CD8-positive, alpha-beta memory T cell (primary cell): ENCODE data around the gene KISS1. TPM values are rescaled to one million over a fixed set of nuclear protein-coding genes. Genes with fewer than 3 reads are reported as not detected.

Experiments used
- CTCF ChIA-PET: fragments of 350-600 bp; sonication (Branson Sonifier 250); formaldehyde crosslinking; loops from one replicate; lab custom pipeline; 2021; ENCODE audit warnings: antibody characterized with exemption; lab: Charles Lee
- POLR2A ChIA-PET: fragments of 350-600 bp; sonication (Branson Sonifier 250); formaldehyde crosslinking; loops from one replicate; lab custom pipeline; 2021; ENCODE audit warnings: antibody characterized with exemption; lab: Charles Lee
- DNase-seq, 5 donors: peaks; one replicate each; pipeline versions ENCODE4 v3.0.0 to v3.0.0-alpha.2; 2020 to 2022; ENCODE audit warnings: mixed read lengths in 1 of 5
- H3K27ac ChIP-seq: one replicate; pipeline ENCODE4 v1.7.0; 2013; ENCODE audit warnings: low read depth, mild to moderate bottlenecking, low read length, moderate library complexity
- H3K27me3 ChIP-seq: 2 replicates; pipeline ENCODE4 v1.7.0; 2013; ENCODE audit warnings: low read length, mild to moderate bottlenecking; ENCODE audit not compliant: insufficient read depth, poor library complexity, severe bottlenecking
- H3K36me3 ChIP-seq: 2 replicates; pipeline ENCODE4 v1.7.0; 2013; ENCODE audit warnings: mild to moderate bottlenecking, low read length, moderate library complexity; ENCODE audit not compliant: insufficient read depth
- H3K4me1 ChIP-seq: 2 replicates; pipeline ENCODE4 v1.7.0; 2013; ENCODE audit warnings: mild to moderate bottlenecking, low read length, moderate library complexity; ENCODE audit not compliant: insufficient read depth
- H3K4me3 ChIP-seq: 2 replicates; pipeline ENCODE4 v1.7.0; 2013; ENCODE audit warnings: mild to moderate bottlenecking, low read length
- H3K9me3 ChIP-seq: 2 replicates; pipeline ENCODE4 v1.7.0; 2013; ENCODE audit warnings: mild to moderate bottlenecking, low read length
- H3K27ac Mint-ChIP-seq, 8 donors: one replicate each; pipeline ENCODE4 v1.8.0; 2020 to 2021; ENCODE audit warnings: mixed read lengths in 8 of 8, mild to moderate bottlenecking in 6 of 8, inconsistent platforms in 3 of 8, moderate library complexity in 3 of 8
- H3K27me3 Mint-ChIP-seq, 2 donors: one replicate each; pipeline ENCODE4 v1.8.0; 2020 to 2021; ENCODE audit warnings: mixed read lengths in 2 of 2, mild to moderate bottlenecking in 1 of 2, moderate library complexity in 1 of 2
- H3K36me3 Mint-ChIP-seq, 3 donors: one replicate each; pipeline ENCODE4 v1.8.0; 2020 to 2021; ENCODE audit warnings: mixed read lengths in 3 of 3, inconsistent platforms in 1 of 3, mild to moderate bottlenecking in 1 of 3
- H3K4me1 Mint-ChIP-seq, 3 donors: one replicate each; pipeline ENCODE4 v1.8.0; 2020 to 2021; ENCODE audit warnings: mixed read lengths in 3 of 3, inconsistent platforms in 1 of 3, mild to moderate bottlenecking in 1 of 3
- H3K4me3 Mint-ChIP-seq, 7 donors: one replicate each; pipeline ENCODE4 v1.8.0; 2020 to 2021; ENCODE audit warnings: mixed read lengths in 7 of 7, mild to moderate bottlenecking in 6 of 7, moderate library complexity in 4 of 7, inconsistent platforms in 2 of 7
- H3K9me3 Mint-ChIP-seq, 5 donors: one replicate each; pipeline ENCODE4 v1.8.0; 2020 to 2022; ENCODE audit warnings: mixed read lengths in 5 of 5, mild to moderate bottlenecking in 3 of 5, moderate library complexity in 2 of 5, inconsistent platforms in 1 of 5
- polyA plus RNA-seq: library from polyadenylated mRNA; unstranded; fragments of 300-500 nt; fragmentation: Illumina TruSeq; gene quantifications from one replicate; pipeline ENCODE4 v1.2.3, GENCODE V29; 2021
- total RNA-seq, 2 experiments: library from RNA; stranded (reverse); gene quantifications; one replicate each; pipeline ENCODE4 v1.2.3, GENCODE V29; 2021

KISS1 gene
- total and polyA plus RNA-seq, 3 experiments from 2014 or later, result not detected

GRCh38 chr1:204162494-204163074, 33.7 kb downstream of the KISS1 start:
- POLR2A ChIA-PET, result no interaction called here

GRCh38 chr1:204161609-204162493, 34.4 kb downstream of the KISS1 start:
- Histone ChIP-seq H3K27me3 (no peaks in the 10 kb centered on the region), H3K4me1 (no peaks in the 10 kb centered on the region), H3K4me3 (no peak overlapping the region), H3K9me3 (no peaks in the 10 kb centered on the region), H3K36me3 (no peaks in the 10 kb centered on the region), H3K27ac (no peak overlapping the region)
- Mint-ChIP-seq H3K27ac (no peak overlapping the region), H3K4me3 (no peak overlapping the region), H3K36me3 (no peaks in the 10 kb centered on the region), H3K27me3 (peaks cover 11 to 24% of the 10 kb centered on the region in 2 donors), H3K4me1 (no peaks in the 10 kb centered on the region), H3K9me3 (peaks cover 0 to 4% (median 0%) of the 10 kb centered on the region in 5 donors)
- ChIA-PET POLR2A (no interaction called here), CTCF (interaction anchor here (1.0 to 5.0 kb wide), 11 partner anchors 9 to 285 kb away, joined by 3 to 80 read pairs (median 11); partner anchors contain the start of gene PLEKHA6)
- no peak for DNase-seq

More at GRCh38 chr1:204162494-204163074, 33.7 kb downstream of the KISS1 start:
- Mint-ChIP-seq H3K4me1 (no peaks in the 10 kb centered on the region), H3K27ac (no peak overlapping the region), H3K36me3 (peaks cover 0 to 5% (median 0%) of the 10 kb centered on the region in 3 donors), H3K27me3 (peaks cover 11 to 24% of the 10 kb centered on the region in 2 donors), H3K4me3 (no peak overlapping the region), H3K9me3 (peaks cover 0 to 7% (median 6%) of the 10 kb centered on the region in 5 donors)
- Histone ChIP-seq H3K36me3 (no peaks in the 10 kb centered on the region), H3K27me3 (no peaks in the 10 kb centered on the region), H3K4me1 (no peaks in the 10 kb centered on the region), H3K4me3 (no peak overlapping the region), H3K27ac (no peak overlapping the region), H3K9me3 (no peaks in the 10 kb centered on the region)
- CTCF ChIA-PET, result interaction anchor here (0.6 to 5.0 kb wide), 18 partner anchors 9 to 645 kb away, joined by 3 to 80 read pairs (median 4); partner anchors contain the start of gene PLEKHA6
- peak; percentile 63 to 80 (median 72) for DNase-seq

DNA sequence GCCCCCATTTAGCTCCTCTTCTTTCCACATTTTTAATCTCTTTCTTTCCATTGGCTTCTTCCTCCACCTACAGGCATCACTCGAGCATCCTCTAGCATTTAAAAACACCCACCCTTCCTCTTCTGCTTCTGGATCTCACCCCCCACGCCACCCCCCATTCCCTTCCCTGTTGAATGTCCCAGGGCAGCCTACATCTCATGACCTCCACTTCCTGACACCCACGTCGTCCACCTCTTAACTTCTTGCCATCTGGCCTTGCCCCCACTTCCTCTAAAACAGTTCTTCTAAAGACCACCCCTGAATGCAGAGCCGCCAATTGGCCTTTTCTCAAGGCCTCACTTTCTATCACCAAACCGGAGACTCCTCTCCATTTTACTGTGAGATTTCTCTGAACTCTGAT, 38.3 kb downstream of the KISS1 start:
- no peak overlapping the region for H3K27ac ChIP-seq
- H3K27me3 Mint-ChIP-seq, result peaks cover 9 to 37% of the 10 kb centered on the region in 2 donors
- peaks cover 4% of the 10 kb centered on the region for H3K27me3 ChIP-seq
- peak overlapping the region in 1 of 8 donors; percentile 63 for H3K27ac Mint-ChIP-seq
- DNase-seq, result no peak
- peak overlapping the region in 1 of 7 donors; percentile 54 for H3K4me3 Mint-ChIP-seq
- H3K36me3 ChIP-seq, result no peaks in the 10 kb centered on the region
- H3K4me3 ChIP-seq, result no peak overlapping the region
- H3K4me1 ChIP-seq, result no peaks in the 10 kb centered on the region
- POLR2A ChIA-PET, result no interaction called here
- H3K36me3 Mint-ChIP-seq, result no peaks in the 10 kb centered on the region
- H3K9me3 ChIP-seq, result no peaks in the 10 kb centered on the region
- H3K4me1 Mint-ChIP-seq, result peaks cover 0 to under 1% (median under 1%) of the 10 kb centered on the region in 3 donors
- no peaks in the 10 kb centered on the region for H3K9me3 Mint-ChIP-seq
- CTCF ChIA-PET, result interaction anchor here (1.1 to 1.4 kb wide), 2 partner anchors 9 to 206 kb away, joined by 3 to 6 read pairs; no protein-coding TSS in a partner anchor

DNA sequence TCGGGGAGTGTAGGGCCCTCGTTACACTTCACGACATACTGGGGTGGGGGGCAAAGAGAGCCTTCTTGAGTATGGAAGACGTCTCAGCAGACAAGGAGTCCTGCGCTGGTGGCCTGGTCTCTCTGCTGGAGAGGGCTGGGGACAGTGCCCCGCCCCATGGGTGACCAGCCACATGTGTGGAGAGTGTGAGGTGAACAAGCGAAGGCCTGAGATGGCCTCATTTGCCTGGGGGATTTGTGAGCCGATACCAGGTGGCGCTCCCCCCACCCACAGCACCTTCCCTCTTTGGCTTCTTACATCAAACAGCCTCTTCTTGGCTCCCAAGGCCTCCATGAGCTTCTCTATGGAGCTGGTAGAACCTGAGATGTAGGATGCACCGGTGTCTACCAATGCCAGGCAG, 40.4 kb downstream of the KISS1 start:
- peak in 1 of 5 donors; percentile 36 for DNase-seq
- Mint-ChIP-seq H3K27ac (no peak overlapping the region), H3K9me3 (no peaks in the 10 kb centered on the region), H3K4me3 (no peak overlapping the region), H3K4me1 (peaks cover 0 to 9% (median 2%) of the 10 kb centered on the region in 3 donors), H3K36me3 (no peaks in the 10 kb centered on the region), H3K27me3 (peaks cover 3 to 32% of the 10 kb centered on the region in 2 donors)
- CTCF ChIA-PET, result no interaction called here
- H3K36me3 ChIP-seq, result no peaks in the 10 kb centered on the region
- POLR2A ChIA-PET, result no interaction called here
- H3K9me3 ChIP-seq, result no peaks in the 10 kb centered on the region
- H3K27ac ChIP-seq, result no peak overlapping the region
- H3K4me3 ChIP-seq, result no peak overlapping the region
- peaks cover 4% of the 10 kb centered on the region for H3K4me1 ChIP-seq
- H3K27me3 ChIP-seq, result peaks cover 4% of the 10 kb centered on the region

DNA sequence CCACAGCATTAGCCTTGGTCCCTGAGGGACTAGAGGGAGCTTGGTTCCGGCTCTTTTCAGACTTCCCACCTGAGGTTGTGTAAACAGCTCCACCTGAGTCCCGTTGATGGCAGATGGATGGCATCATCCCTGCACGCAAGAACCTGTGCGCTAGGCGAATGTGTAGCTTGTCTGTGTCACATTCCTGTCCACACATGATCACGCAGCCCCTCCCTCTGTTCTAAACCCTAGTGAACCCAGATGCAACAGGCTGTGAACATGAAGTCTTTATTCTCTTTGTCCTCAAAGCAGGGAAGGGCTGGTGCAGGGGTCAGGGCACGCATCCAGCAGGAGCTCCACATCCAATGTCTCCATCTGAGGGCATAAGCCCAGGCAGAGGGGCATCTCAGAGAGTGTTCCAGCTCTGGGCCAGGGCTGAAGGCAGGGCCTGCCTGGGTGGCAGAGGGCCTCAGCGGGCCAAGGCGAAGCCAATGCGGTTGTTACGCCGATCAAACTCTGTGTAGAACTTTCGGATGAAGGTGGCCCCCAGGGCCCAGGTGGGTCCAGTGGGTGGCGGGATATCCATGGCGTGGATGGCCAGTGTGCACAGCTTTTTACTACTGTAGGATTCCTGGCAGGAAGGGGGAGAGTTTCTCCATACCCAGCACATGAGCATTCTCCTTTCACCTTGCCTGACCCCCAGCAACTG, 41.6 kb downstream of the KISS1 start:
- no peak overlapping the region for H3K27ac ChIP-seq
- peak overlapping the region in 1 of 7 donors; percentile 72 for H3K4me3 Mint-ChIP-seq
- no peaks in the 10 kb centered on the region for H3K9me3 ChIP-seq
- H3K9me3 Mint-ChIP-seq, result no peaks in the 10 kb centered on the region
- ChIA-PET CTCF (interaction anchor here (0.5 to 2.5 kb wide), 3 partner anchors 7 to 261 kb away, joined by 3 to 11 read pairs (median 6); no protein-coding TSS in a partner anchor), POLR2A (no interaction called here)
- H3K36me3 ChIP-seq, result no peaks in the 10 kb centered on the region
- H3K4me1 Mint-ChIP-seq, result peaks cover 5 to 14% (median 8%) of the 10 kb centered on the region in 3 donors
- H3K4me1 ChIP-seq, result peaks cover 9% of the 10 kb centered on the region
- H3K36me3 Mint-ChIP-seq, result no peaks in the 10 kb centered on the region
- H3K27me3 Mint-ChIP-seq, result peaks cover 2 to 26% of the 10 kb centered on the region in 2 donors
- peak in 1 of 5 donors; percentile 28 for DNase-seq
- H3K27me3 ChIP-seq, result peaks cover 4% of the 10 kb centered on the region
- no peak overlapping the region for H3K4me3 ChIP-seq
- H3K27ac Mint-ChIP-seq, result peak overlapping the region in 1 of 8 donors; percentile 38

GRCh38 chr1:204153667-204154066, 42.6 kb downstream of the KISS1 start:
- H3K36me3 ChIP-seq, result no peaks in the 10 kb centered on the region
- peak in 1 of 5 donors; percentile 22 for DNase-seq
- CTCF ChIA-PET, result interaction anchor here (1.7 to 2.5 kb wide), 2 partner anchors 8 to 210 kb away, joined by 6 to 11 read pairs; no protein-coding TSS in a partner anchor
- H3K4me1 ChIP-seq, result peaks cover 9% of the 10 kb centered on the region
- Mint-ChIP-seq H3K4me1 (peaks cover 5 to 14% (median 8%) of the 10 kb centered on the region in 3 donors), H3K4me3 (peak overlapping the region in 5 of 7 donors; percentile 32 to 72 (median 39)), H3K27ac (peak overlapping the region in 1 of 8 donors; percentile 24), H3K36me3 (no peaks in the 10 kb centered on the region), H3K9me3 (no peaks in the 10 kb centered on the region), H3K27me3 (peaks cover 2 to 20% of the 10 kb centered on the region in 2 donors)
- no peaks in the 10 kb centered on the region for H3K9me3 ChIP-seq
- no peak overlapping the region for H3K4me3 ChIP-seq
- H3K27ac ChIP-seq, result no peak overlapping the region
- POLR2A ChIA-PET, result no interaction called here
- H3K27me3 ChIP-seq, result peaks cover 4% of the 10 kb centered on the region

DNA sequence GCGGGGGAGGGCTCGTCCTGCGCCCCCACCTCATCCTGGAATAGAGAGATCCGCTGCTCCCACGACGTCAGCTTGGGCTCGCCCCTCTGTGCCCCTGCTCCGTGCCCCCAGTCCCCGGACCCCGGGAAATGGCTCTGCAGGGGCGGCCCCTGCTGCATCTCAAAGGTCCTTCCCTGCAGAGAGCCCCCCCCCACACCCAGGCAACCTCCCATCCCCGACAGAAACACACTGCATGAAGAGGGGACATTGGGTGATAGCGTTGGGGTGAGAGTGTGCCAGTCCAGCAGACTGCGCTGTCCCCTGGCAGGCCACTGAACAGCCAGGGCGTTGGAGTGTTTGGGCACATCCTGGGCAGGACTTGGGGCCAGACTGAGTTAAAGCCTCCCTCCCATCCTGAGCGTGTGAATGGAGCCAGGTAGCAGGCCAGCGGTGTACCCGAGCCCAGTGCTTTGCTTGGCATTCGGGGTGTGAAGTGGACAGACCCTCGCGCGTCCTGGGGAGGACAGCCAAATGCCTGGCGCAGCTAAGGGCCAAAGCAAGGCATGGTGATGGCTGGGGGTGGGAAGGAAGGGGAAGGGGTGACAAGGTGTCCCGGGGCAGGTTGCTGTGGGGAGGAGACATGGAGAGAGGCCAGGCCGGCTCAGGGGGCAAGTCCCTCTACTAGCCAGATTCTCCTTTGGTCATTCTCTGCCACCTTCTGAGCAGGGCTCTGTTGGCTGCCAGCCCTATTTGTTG, 43.8 kb downstream of the KISS1 start:
- peak overlapping the region in 5 of 8 donors; percentile 8 to 75 (median 63) for H3K27ac Mint-ChIP-seq
- peaks cover 4% of the 10 kb centered on the region for H3K27me3 ChIP-seq
- H3K4me1 Mint-ChIP-seq, result peaks cover 5 to 14% (median 8%) of the 10 kb centered on the region in 3 donors
- ChIA-PET CTCF (interaction anchor here (0.8 to 2.5 kb wide), 4 partner anchors 10 to 246 kb away, joined by 3 to 11 read pairs (median 5); no protein-coding TSS in a partner anchor), POLR2A (no interaction called here)
- no peaks in the 10 kb centered on the region for H3K9me3 ChIP-seq
- H3K36me3 Mint-ChIP-seq, result no peaks in the 10 kb centered on the region
- peak overlapping the region; percentile 9 for H3K27ac ChIP-seq
- peak overlapping the region; percentile 60 to 85 (median 77) for H3K4me3 Mint-ChIP-seq
- peak in 1 of 5 donors; percentile 37 for DNase-seq
- H3K27me3 Mint-ChIP-seq, result peaks cover 2 to 20% of the 10 kb centered on the region in 2 donors
- no peaks in the 10 kb centered on the region for H3K9me3 Mint-ChIP-seq
- H3K4me3 ChIP-seq, result peak overlapping the region; percentile 45
- no peaks in the 10 kb centered on the region for H3K36me3 ChIP-seq
- peaks cover 9% of the 10 kb centered on the region for H3K4me1 ChIP-seq
